Superior temporal gyrus (tissue), 1 donor: ENCODE data around the gene NOL4L.
A peak's percentile ranks its signal among the peaks of the same experiment; 100 is the strongest.

Experiments
- DNase-seq: peaks from one replicate; pipeline ENCODE4 v3.0.0-alpha.2; 2016; ENCODE audit errors: extremely low spot score

Gene NOL4L

DNA sequence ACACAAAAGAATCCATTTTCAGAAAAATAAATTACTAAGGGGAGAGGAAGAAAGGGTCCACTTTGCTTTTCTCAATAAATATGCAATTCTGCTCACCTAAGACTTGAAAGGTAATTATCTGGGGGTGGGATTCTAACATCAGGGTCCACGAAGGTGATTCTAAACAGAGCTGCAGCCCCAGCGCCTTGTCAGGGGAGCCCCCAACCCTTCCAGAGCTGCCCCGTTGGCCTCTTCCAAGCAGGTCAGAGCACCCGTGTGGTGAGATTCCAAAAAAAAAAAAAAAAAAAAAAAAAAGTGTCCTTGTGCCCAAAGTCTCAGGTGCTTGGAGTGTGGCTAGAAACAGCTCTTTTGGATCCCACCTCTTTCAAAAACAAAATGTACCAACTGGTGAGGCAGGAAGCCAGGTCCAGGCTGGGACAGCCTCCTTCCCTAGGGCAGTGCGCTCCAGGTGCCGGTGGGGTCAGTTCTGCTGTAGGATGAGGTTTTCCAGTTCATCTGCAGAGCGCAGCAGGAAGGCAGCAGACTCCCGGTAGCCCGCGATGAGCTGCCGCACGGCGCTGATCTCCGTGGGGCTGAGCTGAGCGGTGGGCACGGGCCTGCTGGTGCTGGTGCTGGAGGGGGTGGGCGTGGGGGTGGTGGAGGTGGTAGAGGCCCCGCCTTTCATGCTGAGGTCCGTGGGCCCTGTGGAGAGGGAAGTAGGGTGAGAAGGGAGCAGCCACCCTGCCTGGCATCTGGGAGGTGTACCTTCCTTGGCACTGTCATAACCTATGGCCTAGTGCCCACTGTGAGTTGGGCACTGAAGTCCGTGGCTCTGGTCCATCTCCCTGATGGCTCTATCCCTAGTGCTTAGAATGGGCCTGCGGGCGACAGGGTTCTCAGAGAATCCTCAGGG lies 137.8 kb downstream of the NOL4L start:
- no peak for DNase-seq

DNA sequence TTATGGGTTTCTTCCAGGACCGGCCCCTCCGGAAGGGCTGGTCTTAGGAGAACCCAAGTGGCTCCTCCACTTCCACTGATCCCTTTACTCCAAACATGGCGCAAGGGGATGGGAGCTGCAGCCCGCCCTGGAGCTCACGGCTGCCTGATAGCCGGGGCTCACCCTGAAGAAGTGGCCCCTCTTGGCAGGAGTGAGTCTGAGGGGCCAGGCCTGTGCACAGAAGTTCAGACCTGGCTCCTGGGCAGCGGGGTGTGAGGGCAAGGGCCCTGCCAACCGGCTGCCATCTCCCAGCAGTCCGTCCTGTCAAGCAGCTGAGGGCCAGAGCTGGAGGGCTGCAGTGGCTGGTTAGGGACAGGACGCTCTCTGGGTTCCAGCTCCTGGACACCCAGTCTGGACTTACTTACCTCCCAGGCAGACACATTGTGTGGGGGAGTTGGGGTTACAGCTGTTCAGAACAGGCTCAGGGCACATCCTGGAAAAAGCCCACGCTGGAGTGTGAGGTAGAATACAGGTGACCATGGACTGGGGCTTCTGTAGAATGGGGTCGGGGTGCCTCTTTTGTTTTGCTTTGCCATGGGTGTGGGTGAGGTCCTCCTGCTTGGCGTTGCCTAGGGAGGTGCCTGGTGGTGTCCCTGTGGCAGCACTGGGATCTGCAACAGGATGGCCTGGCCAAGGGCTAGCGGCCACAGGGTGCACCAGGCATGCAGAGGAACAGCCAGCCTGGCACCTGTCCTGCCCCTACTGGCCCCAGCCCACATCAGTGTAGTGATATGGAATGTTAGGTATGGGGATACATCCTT lies 138.6 kb downstream of the NOL4L start:
- no peak for DNase-seq

DNA sequence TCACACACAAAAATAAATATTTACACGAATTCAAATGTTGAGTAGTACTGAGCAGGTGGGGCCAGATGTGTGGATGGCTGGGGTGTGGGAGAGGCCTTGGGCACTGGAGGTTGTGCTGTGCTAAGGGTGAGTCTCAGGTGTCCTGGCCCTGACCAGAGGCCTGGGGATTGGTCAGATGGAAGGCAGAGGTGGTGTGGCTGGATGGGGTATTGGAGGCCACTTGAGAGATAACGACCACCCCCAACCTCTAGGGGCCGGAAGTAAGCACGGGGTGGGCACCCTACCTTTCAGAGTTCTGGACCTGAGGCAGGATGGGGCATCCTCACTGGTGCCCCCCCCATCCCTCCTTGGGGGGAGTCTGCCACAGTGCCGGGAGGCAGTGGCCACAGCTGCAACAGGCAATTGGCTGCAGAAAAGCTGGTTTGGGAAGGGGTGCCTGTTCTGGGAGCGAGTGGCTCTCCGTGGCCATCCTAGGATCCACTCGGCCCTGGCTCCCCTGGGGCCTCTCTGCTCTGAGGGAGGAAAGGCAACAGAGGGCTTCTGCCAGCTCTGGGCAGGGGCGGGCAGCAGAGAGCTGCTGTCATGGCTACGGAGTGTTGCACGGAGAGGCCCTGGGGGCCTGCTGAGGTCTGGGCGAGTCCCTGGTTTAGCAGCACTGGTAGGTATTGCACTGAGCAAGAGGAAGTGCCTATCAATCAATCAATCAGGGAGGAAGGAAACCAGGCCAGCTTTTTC lies 139.4 kb downstream of the NOL4L start:
- no peak for DNase-seq

DNA sequence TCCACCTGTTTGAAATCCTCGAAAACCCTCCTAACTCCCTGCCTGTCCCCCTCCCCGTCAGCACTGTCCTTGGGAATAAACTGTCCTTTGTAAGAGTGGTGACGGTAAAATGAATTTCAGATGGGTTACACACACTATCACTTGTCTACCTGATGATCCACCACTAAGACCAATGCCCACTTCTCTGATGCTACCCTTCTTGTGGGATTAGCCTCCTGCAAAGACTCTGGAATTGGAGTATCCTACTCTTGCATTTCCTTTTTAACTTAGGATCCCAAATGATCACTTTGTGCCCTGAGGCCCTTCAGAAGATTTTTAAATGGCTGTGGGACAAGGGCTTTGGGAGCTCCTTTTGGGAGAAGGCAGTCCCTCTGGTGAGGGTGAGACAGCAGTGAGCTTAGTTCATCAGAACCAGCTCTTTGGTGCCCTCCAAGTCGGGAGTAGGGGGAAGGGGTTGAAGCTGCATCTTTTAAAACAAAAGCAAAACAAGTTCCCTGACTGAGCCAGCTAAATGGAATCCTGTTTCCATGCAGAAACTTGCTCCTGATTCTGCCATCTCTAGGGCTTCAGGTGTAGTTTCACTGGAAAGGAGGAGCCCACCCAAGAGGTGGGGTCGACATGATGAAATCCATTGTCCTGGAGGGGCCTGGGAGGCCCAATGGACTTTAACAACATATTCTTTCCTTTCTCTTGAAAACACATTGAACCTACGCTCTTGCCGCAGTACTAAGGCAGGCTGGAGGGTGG lies 140.5 kb downstream of the NOL4L start:
- DNase-seq = no peak

DNA sequence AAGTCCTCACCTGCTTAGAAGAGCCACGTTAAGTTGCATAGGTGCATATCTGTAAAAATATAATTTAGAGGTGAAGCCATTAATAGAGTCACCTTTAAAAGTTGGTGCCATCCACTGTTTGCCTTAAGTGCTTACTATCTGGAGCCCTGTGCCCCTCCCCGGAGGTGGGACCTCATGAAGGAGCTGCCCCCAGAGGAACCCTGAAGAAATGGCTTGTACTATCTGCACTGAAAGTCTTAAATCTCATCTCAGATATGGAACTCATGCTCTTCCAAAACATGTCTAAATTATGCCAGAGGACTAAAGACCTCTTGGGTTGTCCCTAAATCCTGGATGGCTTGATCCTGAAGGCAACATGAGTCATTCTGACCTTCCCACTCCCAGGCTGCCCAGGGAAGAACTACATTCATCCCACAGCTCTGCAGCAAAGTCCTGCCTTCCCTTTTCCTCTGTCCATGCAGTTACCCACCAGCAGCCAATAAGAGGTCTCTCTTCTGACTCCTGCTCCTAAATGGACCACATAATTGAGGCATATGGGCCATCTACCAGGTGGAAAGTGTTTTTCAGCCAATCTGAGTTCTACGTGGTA lies 141.7 kb downstream of the NOL4L start:
- no peak for DNase-seq

DNA sequence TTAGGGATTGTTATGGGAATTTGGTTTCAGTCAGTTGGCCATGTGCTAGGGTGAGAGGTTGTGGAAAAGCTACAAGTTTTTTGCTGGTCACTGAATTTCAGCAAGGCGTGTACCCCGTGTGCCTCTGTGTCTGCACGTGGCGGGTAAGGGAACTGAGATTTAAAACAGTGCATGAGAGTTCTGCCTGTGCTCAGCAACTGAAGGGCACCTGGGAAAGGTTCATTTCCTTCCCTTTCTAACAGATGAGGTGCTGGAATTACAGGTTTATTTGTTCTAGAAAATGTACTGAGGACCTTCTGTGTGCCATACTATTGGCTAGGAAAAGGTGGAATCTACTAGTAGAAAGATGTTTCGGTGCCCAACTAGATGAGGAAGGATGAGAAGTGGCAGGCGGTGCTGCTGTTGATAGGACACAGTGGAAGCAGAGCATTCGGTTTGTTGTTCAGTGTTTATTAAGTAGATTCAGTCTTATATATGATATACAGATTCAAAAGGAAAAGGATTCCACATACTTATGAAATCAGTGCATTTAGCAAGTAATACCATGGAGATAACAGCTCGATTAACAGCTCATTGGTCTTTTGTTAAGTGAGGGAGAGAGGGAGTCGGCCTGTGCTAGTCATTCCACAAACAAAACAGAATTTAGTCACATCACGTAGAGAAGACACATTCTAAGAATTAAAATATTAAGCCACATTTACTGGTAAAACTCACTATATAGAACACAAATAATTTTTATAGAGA lies 142.3 kb downstream of the NOL4L start:
- no peak for DNase-seq

DNA sequence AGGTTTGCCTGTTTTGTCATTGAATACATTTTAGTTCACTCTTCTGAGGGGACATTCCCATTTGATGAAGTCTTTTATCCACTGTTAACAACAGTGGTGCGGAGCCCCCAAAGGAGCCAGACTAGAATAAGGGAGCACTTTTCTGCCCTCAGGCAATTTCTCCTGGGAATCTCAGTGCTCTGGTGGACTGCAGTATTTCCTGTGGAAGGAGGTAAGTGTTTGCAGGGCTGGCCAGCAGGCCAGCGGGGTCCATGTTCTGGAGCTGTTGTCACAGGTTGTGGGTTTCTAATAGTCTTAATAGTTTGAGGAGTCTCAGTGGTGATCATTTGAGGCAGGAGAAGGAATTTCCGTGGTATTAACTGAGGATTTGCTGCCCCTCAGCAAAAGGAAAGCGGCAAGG lies 143.5 kb downstream of the NOL4L start:
- DNase-seq = no peak

DNA sequence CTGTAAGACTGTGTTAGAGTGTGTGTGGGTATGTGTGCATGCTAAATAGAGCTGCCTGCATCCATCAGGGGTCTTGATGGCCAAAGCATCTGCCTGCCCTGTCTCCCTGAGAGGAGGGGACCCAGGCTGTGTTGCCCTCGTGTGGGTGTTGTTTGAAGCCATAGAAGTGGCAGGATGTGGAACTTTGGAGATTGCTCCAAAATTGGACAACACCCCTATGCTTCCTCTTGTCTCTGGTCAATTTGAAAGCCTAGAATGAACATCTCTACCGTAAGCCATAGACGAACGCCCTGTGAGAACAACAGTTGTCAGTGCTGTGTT lies 144.4 kb downstream of the NOL4L start:
- DNase-seq = no peak

DNA sequence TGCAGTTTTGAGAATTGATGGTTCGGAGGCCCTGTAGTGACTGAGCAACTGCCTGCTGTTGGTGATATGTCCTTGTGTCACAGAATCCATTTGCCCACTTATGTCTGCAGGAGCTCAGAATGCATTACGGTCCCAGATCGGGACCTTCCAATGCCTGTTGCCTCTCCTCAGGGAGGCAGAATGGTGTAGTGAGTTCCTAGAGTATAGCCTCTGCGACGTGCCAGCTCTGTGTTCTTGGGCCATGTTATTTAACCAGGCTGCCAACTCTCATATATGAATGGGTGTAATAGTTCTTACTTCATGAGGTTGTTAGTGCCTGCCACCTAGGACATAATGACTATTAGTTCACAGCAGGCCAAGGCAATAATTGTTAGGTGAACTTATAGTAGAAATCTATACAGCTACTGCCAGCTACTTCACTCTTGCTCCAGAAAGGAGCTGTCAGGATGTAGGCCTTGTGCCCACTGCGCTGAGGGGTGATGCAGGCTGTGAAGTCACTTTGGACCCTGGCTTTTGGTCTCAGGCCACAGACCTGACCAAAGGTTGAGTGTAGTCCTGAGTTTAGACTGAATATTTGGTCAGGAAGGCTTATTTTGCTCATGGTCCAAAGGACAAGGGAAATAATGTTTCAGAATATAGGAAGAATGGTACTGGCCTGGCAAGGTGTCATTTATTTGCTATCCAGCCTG lies 144.9 kb downstream of the NOL4L start:
- DNase-seq = no peak

DNA sequence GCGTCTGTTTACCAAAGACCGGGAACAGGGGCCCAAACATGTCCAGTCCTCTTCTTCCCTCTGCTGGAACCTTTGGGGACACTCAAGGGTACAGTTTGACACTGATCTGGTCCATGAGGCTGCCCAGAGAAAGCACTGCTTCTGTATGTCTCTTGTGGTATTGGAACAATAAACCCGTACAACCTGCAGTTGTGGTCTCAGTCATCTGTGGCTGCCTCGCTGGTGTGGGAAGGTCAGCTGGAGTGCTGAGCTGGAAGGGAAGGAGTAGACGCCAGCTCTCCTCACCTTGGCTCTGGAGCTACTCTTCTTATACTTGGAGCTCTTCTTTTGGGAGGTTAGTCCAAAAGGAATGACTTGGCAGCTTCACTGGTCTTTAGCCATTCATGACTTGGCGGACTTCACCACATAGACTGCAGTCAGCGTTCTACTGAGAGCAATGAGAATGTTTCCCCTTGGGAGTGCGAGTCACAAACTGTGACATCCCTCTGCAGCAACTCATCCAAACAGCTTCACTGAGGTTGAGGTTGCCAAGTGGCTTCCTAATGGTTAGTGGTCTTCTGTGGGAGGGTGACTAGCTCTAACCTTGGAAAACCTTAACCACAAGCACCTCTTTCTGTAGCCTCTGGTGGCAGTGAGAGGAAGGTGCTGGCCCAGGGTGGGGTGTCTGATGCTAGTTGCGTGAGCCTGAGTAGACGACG lies 145.9 kb downstream of the NOL4L start:
- peak; percentile 59 for DNase-seq

DNA sequence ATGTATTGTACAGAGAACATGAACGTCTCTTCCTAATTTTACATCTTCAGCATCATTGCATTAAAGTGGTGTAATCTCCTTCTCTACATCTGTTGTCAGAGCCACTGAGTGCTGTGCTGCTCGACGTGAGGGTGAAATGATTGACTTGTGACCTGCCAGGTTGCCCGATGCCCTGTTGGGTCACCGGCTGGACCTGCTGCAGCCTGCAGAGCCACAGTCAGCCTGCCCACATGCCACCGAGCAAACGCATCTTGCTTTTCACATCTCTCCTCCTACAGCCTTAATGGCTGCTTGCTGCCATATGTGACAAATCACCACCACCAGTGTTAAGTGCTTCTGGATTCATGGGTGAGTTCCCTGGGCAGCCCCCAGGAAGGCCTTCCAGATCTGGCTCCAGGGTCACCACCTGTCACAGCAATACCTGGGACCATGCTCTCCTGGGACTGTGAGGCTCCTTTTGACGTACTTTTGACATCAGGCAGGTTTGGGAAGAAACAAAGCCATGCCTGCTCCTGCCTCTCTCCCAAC lies 146.7 kb downstream of the NOL4L start:
- no peak for DNase-seq

DNA sequence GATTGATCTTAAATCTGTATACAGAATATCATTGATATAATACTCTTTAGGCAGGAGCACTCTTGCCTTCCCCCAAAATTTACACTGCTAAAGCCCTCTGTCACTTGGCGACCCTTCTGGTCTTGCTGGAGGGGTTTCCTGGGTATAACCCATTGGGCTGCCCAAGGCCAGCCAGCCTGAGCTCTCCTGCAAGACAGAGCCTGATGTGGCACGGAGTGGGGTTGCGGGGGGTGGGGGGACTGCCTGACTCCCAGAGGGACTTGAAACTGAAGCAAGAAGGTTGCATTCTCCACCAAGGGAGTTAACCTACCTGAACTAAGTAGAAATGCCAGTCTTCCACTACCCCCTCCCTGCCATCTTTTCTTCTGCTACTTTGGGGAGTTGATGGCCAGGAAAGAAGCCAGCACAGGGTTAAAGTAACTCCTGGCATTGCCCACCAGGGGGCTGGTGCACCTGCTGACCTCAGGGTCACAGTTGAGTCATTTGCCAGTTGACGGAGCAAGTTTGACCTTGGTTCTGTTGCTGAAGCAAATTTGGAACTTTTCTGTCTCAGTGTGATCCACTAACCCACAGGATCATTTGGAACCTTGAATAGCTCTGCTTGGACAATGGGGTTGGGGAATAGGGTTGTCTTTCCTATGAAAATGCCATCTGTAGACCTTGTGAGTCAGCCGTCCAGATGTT lies 147.6 kb downstream of the NOL4L start:
- DNase-seq = no peak

DNA sequence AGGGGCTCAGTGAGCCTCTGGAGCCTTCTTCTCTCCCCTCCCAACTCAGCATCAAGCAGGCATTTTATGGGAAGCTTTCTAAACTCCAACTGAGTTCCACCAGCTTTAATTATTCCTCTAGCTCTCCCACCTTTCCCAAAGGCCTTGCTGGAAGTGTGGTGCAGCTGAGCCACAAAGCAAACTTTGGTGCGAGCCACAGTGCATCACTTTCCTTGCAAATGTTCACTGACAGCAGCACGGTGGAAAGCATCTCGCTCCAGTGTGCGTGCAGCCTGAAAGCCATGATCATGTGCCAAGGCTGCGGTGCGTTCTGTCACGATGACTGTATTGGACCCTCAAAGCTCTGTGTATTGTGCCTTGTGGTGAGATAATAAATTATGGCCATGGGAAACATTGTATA lies 148.2 kb downstream of the NOL4L start:
- DNase-seq = no peak

DNA sequence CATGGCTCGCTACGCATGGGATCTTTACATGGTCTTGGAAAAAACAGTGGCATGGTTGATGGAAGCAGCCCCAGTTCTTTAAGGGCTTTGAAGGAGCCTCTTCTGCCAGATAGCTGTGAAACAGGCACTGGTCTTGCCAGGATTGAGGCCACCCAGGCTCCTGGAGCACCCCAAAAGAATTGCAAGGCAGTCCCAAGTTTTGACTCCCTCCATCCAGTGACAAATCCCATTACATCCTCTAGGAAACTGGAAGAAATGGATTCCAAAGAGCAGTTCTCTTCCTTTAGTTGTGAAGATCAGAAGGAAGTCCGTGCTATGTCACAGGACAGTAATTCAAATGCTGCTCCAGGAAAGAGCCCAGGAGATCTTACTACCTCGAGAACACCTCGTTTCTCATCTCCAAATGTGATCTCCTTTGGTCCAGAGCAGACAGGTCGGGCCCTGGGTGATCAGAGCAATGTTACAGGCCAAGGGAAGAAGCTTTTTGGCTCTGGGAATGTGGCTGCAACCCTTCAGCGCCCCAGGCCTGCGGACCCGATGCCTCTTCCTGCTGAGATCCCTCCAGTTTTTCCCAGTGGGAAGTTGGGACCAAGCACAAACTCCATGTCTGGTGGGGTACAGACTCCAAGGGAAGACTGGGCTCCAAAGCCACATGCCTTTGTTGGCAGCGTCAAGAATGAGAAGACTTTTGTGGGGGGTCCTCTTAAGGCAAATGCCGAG lies 148.8 kb downstream of the NOL4L start:
- DNase-seq = no peak

DNA sequence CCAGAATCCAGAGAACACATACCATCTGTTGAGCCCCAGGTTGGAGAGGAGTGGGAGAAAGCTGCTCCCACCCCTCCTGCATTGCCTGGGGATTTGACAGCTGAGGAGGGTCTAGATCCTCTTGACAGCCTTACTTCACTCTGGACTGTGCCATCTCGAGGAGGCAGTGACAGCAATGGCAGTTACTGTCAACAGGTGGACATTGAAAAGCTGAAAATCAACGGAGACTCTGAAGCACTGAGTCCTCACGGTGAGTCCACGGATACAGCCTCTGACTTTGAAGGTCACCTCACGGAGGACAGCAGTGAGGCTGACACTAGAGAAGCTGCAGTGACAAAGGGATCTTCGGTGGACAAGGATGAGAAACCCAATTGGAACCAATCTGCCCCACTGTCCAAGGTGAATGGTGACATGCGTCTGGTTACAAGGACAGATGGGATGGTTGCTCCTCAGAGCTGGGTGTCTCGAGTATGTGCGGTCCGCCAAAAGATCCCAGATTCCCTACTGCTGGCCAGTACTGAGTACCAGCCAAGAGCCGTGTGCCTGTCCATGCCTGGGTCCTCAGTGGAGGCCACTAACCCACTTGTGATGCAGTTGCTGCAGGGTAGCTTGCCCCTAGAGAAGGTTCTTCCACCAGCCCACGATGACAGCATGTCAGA lies 149.6 kb downstream of the NOL4L start:
- no peak for DNase-seq

DNA sequence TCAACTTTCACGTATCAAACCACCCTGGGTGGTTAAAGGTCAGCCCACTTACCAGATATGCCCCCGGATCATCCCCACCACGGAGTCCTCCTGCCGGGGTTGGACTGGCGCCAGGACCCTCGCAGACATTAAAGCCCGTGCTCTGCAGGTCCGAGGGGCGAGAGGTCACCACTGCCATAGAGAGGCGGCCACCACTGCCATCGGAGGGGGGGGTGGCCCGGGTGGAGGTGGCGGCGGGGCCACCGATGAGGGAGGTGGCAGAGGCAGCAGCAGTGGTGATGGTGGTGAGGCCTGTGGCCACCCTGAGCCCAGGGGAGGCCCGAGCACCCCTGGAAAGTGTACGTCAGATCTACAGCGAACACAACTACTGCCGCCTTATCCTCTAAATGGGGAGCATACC lies 150.7 kb downstream of the NOL4L start:
- DNase-seq = no peak

DNA sequence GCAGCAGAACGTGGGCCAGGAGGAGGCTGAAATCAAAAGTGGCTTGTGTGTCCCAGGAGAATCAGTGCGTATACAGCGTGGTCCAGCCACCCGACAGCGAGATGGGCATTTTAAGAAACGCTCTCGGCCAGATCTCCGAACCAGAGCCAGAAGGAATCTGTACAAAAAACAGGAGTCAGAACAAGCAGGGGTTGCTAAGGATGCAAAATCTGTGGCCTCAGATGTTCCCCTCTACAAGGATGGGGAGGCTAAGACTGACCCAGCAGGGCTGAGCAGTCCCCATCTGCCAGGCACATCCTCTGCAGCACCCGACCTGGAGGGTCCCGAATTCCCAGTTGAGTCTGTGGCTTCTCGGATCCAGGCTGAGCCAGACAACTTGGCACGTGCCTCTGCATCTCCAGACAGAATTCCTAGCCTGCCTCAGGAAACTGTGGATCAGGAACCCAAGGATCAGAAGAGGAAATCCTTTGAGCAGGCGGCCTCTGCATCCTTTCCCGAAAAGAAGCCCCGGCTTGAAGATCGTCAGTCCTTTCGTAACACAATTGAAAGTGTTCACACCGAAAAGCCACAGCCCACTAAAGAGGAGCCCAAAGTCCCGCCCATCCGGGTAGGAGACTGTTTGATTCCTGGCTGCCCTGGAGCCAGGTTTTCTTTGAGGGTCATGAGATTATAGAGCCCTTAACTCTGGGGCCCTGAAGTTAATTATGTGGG lies 151.7 kb downstream of the NOL4L start:
- no peak for DNase-seq
